H1 (cell line): ENCODE measurements around the gene ARAP2. TPM values are rescaled to one million over a fixed set of nuclear protein-coding genes. Genes with fewer than 3 reads are reported as not detected.

ENCODE experiments used
- CTCF ChIA-PET: fragments of 300-600 bp; sonication (Branson Sonifier 250); formaldehyde crosslinking; loops from one replicate; lab custom pipeline; 2021; ENCODE audit not compliant: partially characterized antibody; lab: Charles Lee
- POLR2A ChIA-PET: fragments of 300-600 bp; sonication (Branson Sonifier 250); formaldehyde crosslinking; loops from one replicate; lab custom pipeline; 2021; ENCODE audit warnings: inconsistent platforms; ENCODE audit not compliant: partially characterized antibody; lab: Charles Lee
- DNase-seq, 2 experiments: peaks; one replicate each; pipeline versions ENCODE4 v3.0.0 to v3.0.0-alpha.2; 2010 to 2022; ENCODE audit warnings: low spot score in 2 of 2, low read depth in 1 of 2, mixed read lengths in 1 of 2
- FAIRE-seq: peaks from 2 replicates; lab custom pipeline; 2011; peaks lifted over from hg19 to GRCh38; lab: Jason Lieb, UNC
- H2AFZ ChIP-seq: 2 replicates; pipeline ENCODE4 v1.8.1; 2012; ENCODE audit warnings: low read length, inconsistent platforms
- H2AK5ac ChIP-seq: 2 replicates; pipeline ENCODE4 v1.6.1; 2013; ENCODE audit warnings: low read depth, low read length
- H2BK120ac ChIP-seq: replicated peaks from 2 replicates; pipeline ENCODE3; 2013; ENCODE audit warnings: low read depth, low read length, inconsistent platforms
- H2BK12ac ChIP-seq: 2 replicates; pipeline ENCODE4 v1.6.1; 2013; ENCODE audit warnings: low read depth, low read length
- H2BK15ac ChIP-seq: 2 replicates; pipeline ENCODE4 v1.6.1; 2013; ENCODE audit warnings: low read length
- H2BK20ac ChIP-seq: 2 replicates; pipeline ENCODE4 v1.6.1; 2013; ENCODE audit warnings: low read length
- H2BK5ac ChIP-seq: 2 replicates; pipeline ENCODE4 v1.6.1; 2013; ENCODE audit warnings: low read depth, low read length
- H3K14ac ChIP-seq: 2 replicates; pipeline ENCODE4 v1.6.1; 2013; ENCODE audit warnings: inconsistent platforms; ENCODE audit not compliant: insufficient read length
- H3K18ac ChIP-seq: 2 replicates; pipeline ENCODE4 v1.6.1; 2013; ENCODE audit warnings: low read length; ENCODE audit errors: extremely low read depth
- H3K23ac ChIP-seq: 2 replicates; pipeline ENCODE4 v1.6.1; 2013; ENCODE audit warnings: inconsistent platforms; ENCODE audit not compliant: insufficient read length
- H3K23me2 ChIP-seq: 2 replicates; pipeline ENCODE4 v1.6.1; 2013; ENCODE audit warnings: low read depth, low read length
- H3K27ac ChIP-seq: 2 replicates; pipeline ENCODE4 v1.6.1; 2011; ENCODE audit warnings: low read depth, low read length, inconsistent platforms
- H3K27me3 ChIP-seq, 4 experiments: replicated peaks in 1 of 4; 1 replicate in 1 of 4; 2 replicates in 3 of 4; pipeline versions ENCODE4 v1.6.1 to v1.8.1; 2011 to 2013; ENCODE audit warnings: low read length in 3 of 4, mild to moderate bottlenecking in 3 of 4, inconsistent platforms in 2 of 4, mixed read lengths in 2 of 4, moderate library complexity in 1 of 4; ENCODE audit not compliant: control insufficient read depth in 3 of 4, insufficient read depth in 3 of 4; ENCODE audit errors: extremely low read depth in 1 of 4
- H3K36me3 ChIP-seq, 4 experiments: 2 replicates each; pipeline versions ENCODE4 v1.6.1 to v1.8.1; 2011 to 2013; ENCODE audit warnings: mild to moderate bottlenecking in 4 of 4, low read length in 3 of 4, moderate library complexity in 2 of 4, control low read depth in 1 of 4, inconsistent platforms in 1 of 4; ENCODE audit not compliant: insufficient read depth in 4 of 4, control insufficient read depth in 2 of 4
- H3K4ac ChIP-seq: replicated peaks from 2 replicates; pipeline ENCODE3; 2013; ENCODE audit warnings: low read length, low read depth, mixed read lengths, inconsistent platforms; ENCODE audit not compliant: insufficient read length
- H3K4me1 ChIP-seq, 4 experiments: replicated peaks in 1 of 4; 1 replicate in 1 of 4; 2 replicates in 3 of 4; pipeline versions ENCODE4 v1.6.1 to v1.8.1; 2011 to 2013; ENCODE audit warnings: low read length in 3 of 4, inconsistent platforms in 2 of 4, mixed read lengths in 1 of 4; ENCODE audit not compliant: insufficient read depth in 4 of 4, control insufficient read depth in 3 of 4
- H3K4me2 ChIP-seq, 2 experiments: 2 replicates each; pipeline versions ENCODE4 v1.6.1 to v1.8.1; 2011 to 2013; ENCODE audit warnings: low read depth in 2 of 2, low read length in 2 of 2, control low read depth in 1 of 2, inconsistent platforms in 1 of 2, mild to moderate bottlenecking in 1 of 2; ENCODE audit not compliant: insufficient read depth in 1 of 2
- H3K4me3 ChIP-seq, 4 experiments: fragments of 200-600, 300-600 bp in 1 of 4; sonication (generic), shearing (Covaris generic), sonication (Bioruptor Twin) in 1 of 4; 2 replicates each; pipeline versions ENCODE4 v1.5.1 to v1.8.1; 2011 to 2016; ENCODE audit warnings: low read length in 4 of 4, low read depth in 3 of 4, control low read depth in 2 of 4, inconsistent platforms in 2 of 4, mild to moderate bottlenecking in 2 of 4, mixed read lengths in 1 of 4, moderate library complexity in 1 of 4; ENCODE audit not compliant: insufficient read depth in 2 of 4; ENCODE audit errors: extremely low read depth in 1 of 4
- H3K56ac ChIP-seq: replicated peaks from 2 replicates; pipeline ENCODE3; 2013; ENCODE audit warnings: low read depth, mild to moderate bottlenecking, mixed read lengths, low read length, inconsistent platforms; ENCODE audit not compliant: insufficient read length
- H3K79me1 ChIP-seq: 2 replicates; pipeline ENCODE4 v1.6.1; 2013; ENCODE audit warnings: low read depth, low read length, control low read depth
- H3K79me2 ChIP-seq, 2 experiments: 2 replicates each; pipeline versions ENCODE4 v1.6.1 to v1.8.1; 2012 to 2013; ENCODE audit warnings: low read length in 2 of 2, mild to moderate bottlenecking in 2 of 2, inconsistent platforms in 1 of 2; ENCODE audit not compliant: insufficient read depth in 2 of 2, control insufficient read depth in 1 of 2
- H3K9ac ChIP-seq, 4 experiments: replicated peaks in 1 of 4; 1 replicate in 1 of 4; 2 replicates in 3 of 4; pipeline versions ENCODE4 v1.6.1 to v1.8.1; 2011 to 2013; ENCODE audit warnings: low read depth in 3 of 4, low read length in 3 of 4, control low read depth in 2 of 4, mild to moderate bottlenecking in 2 of 4, moderate library complexity in 2 of 4, inconsistent platforms in 1 of 4; ENCODE audit errors: extremely low read depth in 1 of 4
- H3K9me3 ChIP-seq, 2 experiments: 2 replicates each; pipeline versions ENCODE4 v1.6.1 to v1.8.1; 2012 to 2013; ENCODE audit warnings: mild to moderate bottlenecking in 2 of 2, moderate library complexity in 2 of 2, control low read depth in 1 of 2, inconsistent platforms in 1 of 2, low read depth in 1 of 2, low read length in 1 of 2, mixed read lengths in 1 of 2; ENCODE audit not compliant: insufficient read depth in 2 of 2
- H4K20me1 ChIP-seq, 2 experiments: replicated peaks in 1 of 2; 2 replicates each; pipeline versions ENCODE3 to v1.8.1; 2011 to 2013; ENCODE audit warnings: inconsistent platforms in 2 of 2, low read length in 2 of 2, mild to moderate bottlenecking in 1 of 2; ENCODE audit not compliant: insufficient read depth in 2 of 2, control insufficient read depth in 1 of 2
- H4K5ac ChIP-seq: 2 replicates; pipeline ENCODE4 v1.6.1; 2013; ENCODE audit warnings: low read length, low read depth, mixed read lengths, inconsistent platforms; ENCODE audit not compliant: insufficient read length
- H4K8ac ChIP-seq: 2 replicates; pipeline ENCODE4 v1.8.0; 2013; ENCODE audit warnings: mild to moderate bottlenecking, moderate library complexity, low read length, inconsistent platforms; ENCODE audit not compliant: insufficient read depth; ENCODE audit errors: extremely low read depth
- H4K91ac ChIP-seq: replicated peaks from 2 replicates; pipeline ENCODE3; 2013; ENCODE audit warnings: low read length, mixed read lengths, inconsistent platforms; ENCODE audit not compliant: insufficient read length
- ASH2L ChIP-seq: fragments of 200-600, 300-600 bp; sonication (generic); IDR thresholded peaks from one replicate; pipeline ENCODE4 v1.7.1; 2017; ENCODE audit warnings: low read length
- WGBS, 2 experiments: shearing (Covaris generic) in 1 of 2; methylation state at CpG; one replicate each; pipeline versions ENCODE4 v1.1.6 to v1.1.7; 2013 to 2015; ENCODE audit warnings: low lambda C conversion rate in 2 of 2, mixed read lengths in 2 of 2, inconsistent platforms in 1 of 2, low coverage in 1 of 2, missing lambda C conversion rate in 1 of 2; ENCODE audit not compliant: insufficient replicate concordance in 2 of 2, insufficient coverage in 1 of 2, insufficient read length in 1 of 2; ENCODE audit errors: extremely low coverage in 1 of 2, missing lambda C conversion rate in 1 of 2; 5-methylcytosine and 5-hydroxymethylcytosine counted together
- polyA plus RNA-seq, 7 experiments: library from polyadenylated mRNA; depleted of rRNA in 3 of 7; stranded (reverse) in 5 of 7; unstranded in 2 of 7; fragments of >200 nt in 5 of 7; fragments of 200-250 nt in 2 of 7; gene quantifications; 1 replicate in 5 of 7; 2 replicates in 1 of 7; 4 replicates in 1 of 7; pipeline versions ENCODE4 v1.2.1 to v1.2.3, GENCODE V29; 2011 to 2013; ENCODE audit warnings: missing spikeins in 2 of 7, mixed read lengths in 2 of 7
- total RNA-seq: library from RNA; stranded (reverse); fragmentation: NEBNext Ultra II Directional; extraction: Animal tissue kit (Norgen Biotek cat#: 25700); gene quantifications from 2 replicates; pipeline ENCODE4 v1.2.1, GENCODE V29; 2021

Gene ARAP2
- total and polyA plus RNA-seq, 2 of the 8 experiments (the other 6 are each of a cell fraction or from before 2014, with no cell fraction given), result 0.15 to 2.3 TPM

- DNase-seq (no peak), FAIRE-seq (no peak)
- H2AFZ ChIP-seq, result no peak overlapping the region
- H3K36me3 ChIP-seq, result no peaks in the 10 kb centered on the region
- no peak for TF ChIP-seq ASH2L
- no peak overlapping the region for H2BK20ac ChIP-seq
- H3K4me2 ChIP-seq, result no peak overlapping the region
- no peak overlapping the region for H3K4me3 ChIP-seq
- no peaks in the 10 kb centered on the region for H3K79me1 ChIP-seq
- no peak overlapping the region for H3K56ac ChIP-seq
- no peak overlapping the region for H4K91ac ChIP-seq
- H4K20me1 ChIP-seq, result no peaks in the 10 kb centered on the region
- peaks cover 0 to 2% (median 0%) of the 10 kb centered on the region in 4 experiments; a peak in 1 of 7 replicates for H3K4me1 ChIP-seq
- no peak overlapping the region for H2BK5ac ChIP-seq
- H3K27ac ChIP-seq, result no peak overlapping the region
- no peaks in the 10 kb centered on the region for H3K9me3 ChIP-seq
- H2BK120ac ChIP-seq, result no peak overlapping the region
- no peak overlapping the region for H4K5ac ChIP-seq
- H3K14ac ChIP-seq, result no peak overlapping the region
- 70% methylated on average over 2 of the region's 2 CpGs; no CpG with 5 or more reads in 1 of the 2 experiments for WGBS, 2 experiments
- no peaks in the 10 kb centered on the region for H3K79me2 ChIP-seq
- CTCF ChIA-PET, result interaction anchor here (1.2 kb wide), 1 partner anchor 24 kb away, joined by 3 read pairs; no protein-coding TSS in a partner anchor
- no peak overlapping the region for H4K8ac ChIP-seq
- H2BK15ac ChIP-seq, result no peak overlapping the region
- H3K23ac ChIP-seq, result no peak overlapping the region
- POLR2A ChIA-PET, result no interaction called here
- H3K9ac ChIP-seq, result no peak overlapping the region
- H3K18ac ChIP-seq, result no peak overlapping the region
- no peaks in the 10 kb centered on the region for H3K27me3 ChIP-seq
- no peak overlapping the region for H2BK12ac ChIP-seq
- H3K4ac ChIP-seq, result no peak overlapping the region
- no peaks in the 10 kb centered on the region; the same call in 1 of the 2 replicates for H3K23me2 ChIP-seq
- H2AK5ac ChIP-seq, result no peak overlapping the region
Observed at GRCh38 chr4:36165631-36166005, 78.7 kb downstream of the ARAP2 start.
